Measurements from ENCODE around the gene S100A4.

- TF ChIP-seq CTCF (conservative IDR thresholded peaks at IDR 0.05; ENCODE audit: low read length) (no peak; the same call in none of the 2 replicates), EZH2phosphoT487 (IDR thresholded peaks at IDR 0.05; ENCODE audit: borderline replicate concordance) (no peak)
Measured at GRCh38 chr1:153552335-153552734, 6.7 kb upstream of the S100A4 start.

Measured in Loucy (cell line).